ENCODE data around the gene CENPP. TPM values are rescaled to one million over a fixed set of nuclear protein-coding genes. Genes with fewer than 3 reads are reported as not detected.

CENPP gene
- total and polyA plus RNA-seq, 8 donors, result 0.46 to 2.7 (median 1.9) TPM

DNA sequence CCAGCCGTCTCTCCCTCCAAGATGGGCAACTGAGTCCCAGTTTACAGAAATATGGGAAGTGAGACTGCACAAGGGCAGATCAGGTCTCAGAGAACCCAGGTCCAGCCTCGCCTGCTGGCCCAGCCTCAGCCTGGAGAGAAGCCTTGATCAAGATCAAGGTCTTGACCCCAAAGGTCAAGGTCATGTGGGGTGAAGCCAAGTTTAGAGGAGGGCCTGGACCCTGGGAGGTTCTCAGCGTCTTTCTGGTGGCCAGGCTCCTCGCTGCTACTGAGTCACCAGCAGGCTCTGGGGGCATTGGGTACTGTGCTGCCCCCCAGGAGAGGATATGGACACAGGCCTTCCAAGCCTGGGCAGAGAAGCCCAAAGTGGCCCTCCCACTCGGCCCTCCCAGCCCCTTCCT, 335.4 kb downstream of the CENPP start:
- Histone ChIP-seq H3K4me3 (no peak overlapping the region), H3K27ac (no peak overlapping the region), H3K4me1 (peaks cover 0 to 6% (median 5%) of the 10 kb centered on the region in 3 donors), H3K36me3 (no peaks in the 10 kb centered on the region), H3K27me3 (no peaks in the 10 kb centered on the region), H3K9me3 (no peaks in the 10 kb centered on the region)
- no peak for FAIRE-seq
- intact Hi-C loops (cut with DNase I), result no loop called here
- TF ChIP-seq, protein P1, sequence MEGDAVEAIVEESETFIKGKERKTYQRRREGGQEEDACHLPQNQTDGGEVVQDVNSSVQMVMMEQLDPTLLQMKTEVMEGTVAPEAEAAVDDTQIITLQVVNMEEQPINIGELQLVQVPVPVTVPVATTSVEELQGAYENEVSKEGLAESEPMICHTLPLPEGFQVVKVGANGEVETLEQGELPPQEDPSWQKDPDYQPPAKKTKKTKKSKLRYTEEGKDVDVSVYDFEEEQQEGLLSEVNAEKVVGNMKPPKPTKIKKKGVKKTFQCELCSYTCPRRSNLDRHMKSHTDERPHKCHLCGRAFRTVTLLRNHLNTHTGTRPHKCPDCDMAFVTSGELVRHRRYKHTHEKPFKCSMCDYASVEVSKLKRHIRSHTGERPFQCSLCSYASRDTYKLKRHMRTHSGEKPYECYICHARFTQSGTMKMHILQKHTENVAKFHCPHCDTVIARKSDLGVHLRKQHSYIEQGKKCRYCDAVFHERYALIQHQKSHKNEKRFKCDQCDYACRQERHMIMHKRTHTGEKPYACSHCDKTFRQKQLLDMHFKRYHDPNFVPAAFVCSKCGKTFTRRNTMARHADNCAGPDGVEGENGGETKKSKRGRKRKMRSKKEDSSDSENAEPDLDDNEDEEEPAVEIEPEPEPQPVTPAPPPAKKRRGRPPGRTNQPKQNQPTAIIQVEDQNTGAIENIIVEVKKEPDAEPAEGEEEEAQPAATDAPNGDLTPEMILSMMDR (IDR thresholded peaks at IDR 0.05), result no peak
- 75 to 81% methylated on average over 5 of the region's 5 CpGs for WGBS, 2 donors
- ATAC-seq, result no peak
- peak in 1 of 6 donors; percentile 21 for DNase-seq

DNA sequence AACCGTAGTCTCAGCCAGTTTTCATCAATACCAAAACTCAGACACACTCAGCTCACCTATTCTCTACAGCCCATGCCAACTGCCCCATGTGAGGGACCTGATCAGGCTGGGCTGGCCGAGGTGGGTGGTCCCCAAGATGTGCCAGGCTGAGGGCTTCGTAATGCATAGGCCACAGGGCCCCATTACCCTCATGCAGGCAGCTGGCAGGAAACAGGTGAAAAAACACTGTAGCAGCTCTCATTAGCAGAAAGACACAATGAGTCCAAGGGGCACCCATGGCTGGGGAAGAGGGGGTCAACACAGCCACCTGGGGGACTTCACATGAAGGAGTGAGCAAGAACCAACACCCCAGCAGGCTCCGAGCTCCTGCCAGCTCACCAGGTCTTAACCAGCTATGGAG, 336.0 kb downstream of the CENPP start:
- WGBS, 2 donors, result 82 to 93% methylated on average over 4 of the region's 4 CpGs
- DNase-seq (peak in 1 of 6 donors; percentile 20), ATAC-seq (no peak), FAIRE-seq (no peak)
- H3K4me1 ChIP-seq, result peaks cover 0 to 12% (median 12%) of the 10 kb centered on the region in 3 donors
- H3K4me3 ChIP-seq, result no peak overlapping the region
- H3K27me3 ChIP-seq, result no peaks in the 10 kb centered on the region
- intact Hi-C loops (cut with DNase I), result no loop called here
- no peak overlapping the region for H3K27ac ChIP-seq
- H3K36me3 ChIP-seq, result no peaks in the 10 kb centered on the region
- TF ChIP-seq, protein P1 (IDR thresholded peaks at IDR 0.05), result no peak
- H3K9me3 ChIP-seq, result no peaks in the 10 kb centered on the region

DNA sequence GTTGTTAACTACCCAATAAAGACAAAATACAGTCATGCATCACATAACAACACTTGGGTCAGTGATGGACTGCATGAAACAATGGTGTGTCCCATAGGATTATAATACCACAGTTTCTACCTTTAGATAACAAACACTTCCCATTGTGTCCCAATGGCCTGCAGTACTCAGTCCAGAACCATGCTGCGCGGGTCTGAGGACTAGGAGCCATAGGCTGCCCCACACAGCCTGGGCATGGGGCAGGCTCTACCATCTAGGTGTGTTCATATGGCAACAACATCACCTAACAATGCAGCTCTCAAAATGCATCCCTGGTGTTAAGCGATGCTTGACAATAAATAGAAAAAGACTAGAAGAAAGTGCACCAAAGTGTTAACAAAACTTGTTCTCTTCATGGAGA, 337.4 kb downstream of the CENPP start:
- no peak for ATAC-seq
- no peak overlapping the region for H3K4me3 ChIP-seq
- intact Hi-C loops (cut with DNase I), result no loop called here
- DNase-seq, result peak in 1 of 6 donors; percentile 21
- no peaks in the 10 kb centered on the region for H3K9me3 ChIP-seq
- H3K4me1 ChIP-seq, result peaks cover 0 to 12% (median 12%) of the 10 kb centered on the region in 3 donors
- H3K27ac ChIP-seq, result no peak overlapping the region
- no peak for FAIRE-seq
- H3K27me3 ChIP-seq, result no peaks in the 10 kb centered on the region
- TF ChIP-seq, protein P1 (IDR thresholded peaks at IDR 0.05), result no peak
- no peaks in the 10 kb centered on the region for H3K36me3 ChIP-seq
- WGBS, 2 donors, result 95 to 98% methylated on average over 3 of the region's 3 CpGs

DNA sequence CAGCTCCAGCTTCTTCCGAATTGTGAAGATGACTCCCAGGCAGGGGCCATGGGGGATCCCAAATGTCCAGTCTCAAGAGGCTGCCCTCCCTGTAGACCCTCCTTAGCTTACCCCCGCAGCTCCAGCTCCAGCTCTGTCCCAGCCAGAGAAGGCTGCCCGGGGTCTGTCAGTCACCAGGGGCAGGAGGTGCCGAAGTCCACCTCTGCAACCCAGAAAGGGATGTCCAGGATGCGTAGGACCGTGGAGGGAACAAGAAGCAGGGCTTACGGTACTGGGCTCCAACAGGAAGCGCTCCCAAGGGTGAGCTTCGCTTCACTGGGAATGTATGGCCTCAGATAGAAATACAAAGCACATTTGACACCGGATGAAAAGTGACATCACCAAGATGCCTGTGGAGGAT, 338.2 kb downstream of the CENPP start:
- Histone ChIP-seq H3K9me3 (no peaks in the 10 kb centered on the region), H3K36me3 (no peaks in the 10 kb centered on the region), H3K27me3 (no peaks in the 10 kb centered on the region), H3K4me1 (peaks cover 0 to 12% (median 12%) of the 10 kb centered on the region in 3 donors), H3K27ac (no peak overlapping the region), H3K4me3 (no peak overlapping the region)
- TF ChIP-seq, protein P1 (IDR thresholded peaks at IDR 0.05), result no peak
- 89 to 92% methylated on average over 10 of the region's 10 CpGs for WGBS, 2 donors
- ATAC-seq (no peak), FAIRE-seq (no peak), DNase-seq (peak in 1 of 6 donors; percentile 27)
- intact Hi-C loops (cut with DNase I), result no loop called here

DNA sequence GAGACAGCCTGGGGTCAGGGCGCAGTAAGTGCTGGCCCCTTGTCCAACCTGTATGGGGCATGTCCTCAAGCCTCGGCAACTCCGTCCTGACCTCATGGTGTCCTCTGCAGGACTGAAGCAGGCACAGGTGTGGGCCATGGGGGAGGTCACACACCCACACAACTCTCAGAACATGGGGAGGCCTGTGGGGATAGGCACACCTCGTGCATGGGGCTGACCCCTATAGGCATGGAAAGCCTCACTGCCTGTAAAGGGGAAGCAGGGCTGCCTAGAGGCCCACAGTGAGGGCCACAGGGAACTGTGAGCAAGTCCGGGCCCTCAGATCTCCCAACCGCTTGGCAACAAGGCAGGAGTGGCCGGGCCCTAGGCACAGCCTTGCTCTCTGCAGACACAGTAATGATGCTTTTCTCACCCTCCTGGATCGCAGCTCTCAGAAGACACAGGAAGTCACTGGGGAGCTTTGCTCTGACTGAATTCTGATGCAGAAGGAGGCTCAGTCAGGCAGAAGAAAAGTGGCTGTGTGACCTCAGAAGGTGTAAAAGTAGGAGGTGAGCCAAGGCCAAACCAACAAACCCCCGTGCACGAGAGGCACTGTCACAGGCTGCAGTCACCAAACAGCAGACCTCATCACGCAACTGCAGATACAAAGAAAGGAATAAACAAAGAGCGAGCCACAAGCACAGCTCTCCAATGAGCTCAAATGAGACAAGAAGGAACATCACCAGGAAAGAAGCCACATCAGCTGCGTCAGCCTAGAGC, 338.8 kb downstream of the CENPP start:
- peak in 1 of 6 donors; percentile 38 for DNase-seq
- Histone ChIP-seq H3K36me3 (no peaks in the 10 kb centered on the region), H3K4me3 (no peak overlapping the region), H3K27ac (no peak overlapping the region), H3K27me3 (no peaks in the 10 kb centered on the region), H3K4me1 (peaks cover 0 to 12% (median 12%) of the 10 kb centered on the region in 3 donors), H3K9me3 (no peaks in the 10 kb centered on the region)
- WGBS, 2 donors, result 74 to 75% methylated on average over 13 of the region's 13 CpGs
- no peak for FAIRE-seq
- no peak for ATAC-seq
- intact Hi-C loops (cut with DNase I), result no loop called here
- TF ChIP-seq, protein P1 (IDR thresholded peaks at IDR 0.05), result no peak
